Measurements from ENCODE around the gene GNA15.

DNA sequence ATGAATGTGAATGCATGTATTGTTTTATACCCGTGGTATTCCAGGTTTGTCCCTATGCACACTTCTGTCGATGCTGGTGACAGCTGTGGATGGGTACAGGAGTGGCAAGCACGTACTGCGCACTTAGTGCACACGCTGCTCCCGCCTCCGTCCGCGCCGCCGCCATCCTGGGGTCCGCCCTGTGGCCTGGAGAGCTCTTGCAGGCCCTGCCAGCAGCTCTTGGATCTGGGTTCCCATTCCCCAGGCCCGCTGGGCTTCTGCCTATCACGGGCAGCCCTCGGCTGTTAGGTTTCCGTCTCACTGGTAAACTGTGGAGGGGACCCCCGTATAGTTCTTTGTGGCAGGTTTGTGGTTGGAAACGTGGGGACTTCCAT is 37.7 kb upstream of the GNA15 start:
- TF ChIP-seq, protein P1, sequence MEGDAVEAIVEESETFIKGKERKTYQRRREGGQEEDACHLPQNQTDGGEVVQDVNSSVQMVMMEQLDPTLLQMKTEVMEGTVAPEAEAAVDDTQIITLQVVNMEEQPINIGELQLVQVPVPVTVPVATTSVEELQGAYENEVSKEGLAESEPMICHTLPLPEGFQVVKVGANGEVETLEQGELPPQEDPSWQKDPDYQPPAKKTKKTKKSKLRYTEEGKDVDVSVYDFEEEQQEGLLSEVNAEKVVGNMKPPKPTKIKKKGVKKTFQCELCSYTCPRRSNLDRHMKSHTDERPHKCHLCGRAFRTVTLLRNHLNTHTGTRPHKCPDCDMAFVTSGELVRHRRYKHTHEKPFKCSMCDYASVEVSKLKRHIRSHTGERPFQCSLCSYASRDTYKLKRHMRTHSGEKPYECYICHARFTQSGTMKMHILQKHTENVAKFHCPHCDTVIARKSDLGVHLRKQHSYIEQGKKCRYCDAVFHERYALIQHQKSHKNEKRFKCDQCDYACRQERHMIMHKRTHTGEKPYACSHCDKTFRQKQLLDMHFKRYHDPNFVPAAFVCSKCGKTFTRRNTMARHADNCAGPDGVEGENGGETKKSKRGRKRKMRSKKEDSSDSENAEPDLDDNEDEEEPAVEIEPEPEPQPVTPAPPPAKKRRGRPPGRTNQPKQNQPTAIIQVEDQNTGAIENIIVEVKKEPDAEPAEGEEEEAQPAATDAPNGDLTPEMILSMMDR (IDR thresholded peaks at IDR 0.05; ENCODE audit: insufficient read depth, low read length, poor library complexity, severe bottlenecking) = no peak
- TF ChIP-seq EZH2phosphoT487 (conservative IDR thresholded peaks at IDR 0.05; ENCODE audit: low read length) = no peak
